GM19035 (cell line): ENCODE results near the gene NEK4.
A peak's percentile ranks its signal among the peaks of the same experiment; 100 is the strongest.
"Not testable (repeated sequence)": the region's sequence is repeated elsewhere in the genome, so short reads cannot be mapped to it uniquely, and the experiment has no call there.

Experiments used
- ATAC-seq: cut with Tn5 transposase; IDR thresholded peaks from one replicate; pipeline ENCODE4 v1.9.1; 2021; ENCODE audit not compliant: unreplicated experiment

NEK4 gene

DNA sequence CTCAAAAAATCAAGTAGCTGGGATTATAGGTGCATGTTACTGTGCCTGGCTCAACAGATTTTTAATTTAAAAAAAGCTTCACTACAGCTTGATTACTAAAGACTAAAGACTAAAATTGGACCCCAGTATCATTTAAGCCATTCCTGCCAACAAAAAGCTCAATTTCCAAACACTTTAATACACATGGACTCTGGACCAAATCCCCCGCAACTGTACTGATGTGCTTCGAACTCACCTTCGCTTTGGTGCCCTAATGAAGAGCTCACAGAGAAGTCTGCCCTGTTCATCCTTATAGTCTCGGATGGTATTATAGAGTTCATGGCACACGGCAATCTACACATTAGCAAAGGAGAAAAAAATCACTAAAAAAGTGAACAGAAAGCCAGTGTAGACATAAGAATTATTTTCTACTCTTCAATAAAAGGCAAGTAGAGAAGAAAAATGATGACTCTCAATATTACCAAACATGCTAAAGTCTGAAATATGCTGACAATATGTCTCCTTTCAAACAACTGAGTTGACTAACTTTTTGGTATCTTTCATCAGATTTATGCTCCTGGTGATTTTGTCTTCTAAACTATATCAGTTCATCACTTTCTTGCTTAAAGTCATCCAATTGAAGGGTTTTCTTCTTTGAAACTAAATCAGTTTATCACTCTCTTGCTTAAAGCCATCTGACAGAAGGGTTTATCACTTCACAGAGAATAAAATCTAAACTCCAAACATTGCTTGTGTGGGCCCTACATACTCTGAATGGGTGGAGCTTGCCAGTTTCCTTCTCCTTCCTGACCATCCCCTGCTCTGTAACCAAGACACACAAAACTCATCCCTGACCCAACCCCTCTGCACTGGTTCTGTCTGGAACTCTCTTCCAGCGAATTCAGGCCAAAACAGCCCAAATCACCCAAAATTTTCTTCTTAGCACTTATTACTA lies 92.2 kb downstream of the NEK4 start:
- ATAC-seq, result no peak

DNA sequence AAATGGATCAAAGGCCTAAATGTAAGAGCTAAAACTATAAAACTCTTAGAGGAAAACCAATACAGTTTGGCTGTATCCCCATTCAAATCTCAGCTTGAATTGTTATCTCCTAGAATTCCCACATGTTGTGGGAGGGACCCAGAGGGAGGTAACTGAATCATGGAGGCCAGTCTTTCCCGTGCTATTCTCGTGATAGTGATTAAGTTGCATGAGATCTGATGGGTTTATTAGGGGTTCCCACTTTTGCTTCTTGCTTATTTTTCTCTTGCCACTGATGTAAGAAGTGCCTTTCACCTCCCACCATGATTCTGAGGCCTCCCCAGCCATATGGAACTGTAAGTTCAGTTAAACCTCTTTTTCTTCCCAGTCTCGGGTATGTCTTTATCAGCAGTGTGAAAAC lies 94.5 kb downstream of the NEK4 start:
- not testable (repeated sequence) for ATAC-seq

DNA sequence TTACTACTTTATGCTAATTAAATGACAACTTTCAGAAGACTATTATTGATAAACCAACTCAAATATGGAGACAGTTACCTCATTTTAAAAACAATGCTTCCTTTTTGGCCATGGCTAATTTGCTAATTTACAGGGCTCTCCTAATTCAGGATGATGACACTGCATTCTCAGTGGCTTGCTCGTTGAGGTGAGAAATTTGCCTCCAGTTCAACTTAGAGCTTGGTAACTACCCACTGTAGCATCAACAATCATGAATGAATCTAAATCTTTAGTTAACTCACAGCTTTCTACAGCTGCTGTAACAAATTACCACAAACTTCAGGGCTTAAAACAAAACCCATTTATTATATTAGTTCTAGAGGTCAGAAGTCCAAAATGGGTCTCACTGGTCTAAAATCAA lies 99.1 kb downstream of the NEK4 start:
- ATAC-seq, result no peak

DNA sequence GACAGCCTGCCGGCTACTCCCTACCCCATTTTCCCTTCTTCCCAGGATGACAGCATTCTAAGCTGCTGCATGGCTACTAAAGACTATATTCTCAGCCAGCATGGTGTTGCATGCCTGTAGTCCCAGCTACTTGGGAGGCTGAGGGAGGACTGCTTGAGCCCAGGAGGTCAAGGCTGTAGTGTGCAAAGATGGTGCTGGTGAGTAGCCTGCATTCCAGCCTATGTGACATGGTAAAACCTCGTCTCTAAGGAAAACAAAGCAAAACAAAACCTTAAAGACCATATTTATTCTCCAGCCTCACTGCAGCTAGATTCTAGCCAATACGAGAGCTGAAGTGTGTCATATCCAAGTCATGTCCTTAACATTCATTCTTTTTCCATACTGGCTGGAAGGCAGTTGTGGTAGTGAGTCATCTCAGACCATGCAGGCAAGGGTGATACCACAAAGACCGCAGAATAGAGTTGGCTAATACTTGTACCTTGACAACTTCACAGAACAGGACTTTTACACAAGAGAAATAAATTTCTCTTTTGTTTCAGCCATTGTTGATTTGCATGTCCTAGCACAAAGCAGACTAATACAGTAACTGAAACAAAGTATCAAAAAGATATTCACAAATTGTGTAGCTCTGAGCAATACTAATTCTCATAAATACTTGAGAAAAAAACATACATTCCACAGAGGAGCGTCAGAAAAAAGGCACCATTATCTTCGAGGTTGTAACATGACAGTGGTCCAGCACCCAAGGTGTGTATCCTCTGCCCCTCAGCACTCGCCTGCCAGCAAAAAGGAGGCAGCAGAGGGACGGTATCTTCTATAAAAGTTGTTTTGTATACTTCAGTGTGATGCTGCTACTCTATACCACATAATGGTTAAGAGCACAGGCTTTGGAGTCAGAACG lies 99.9 kb downstream of the NEK4 start:
- ATAC-seq, result peak; percentile 80

DNA sequence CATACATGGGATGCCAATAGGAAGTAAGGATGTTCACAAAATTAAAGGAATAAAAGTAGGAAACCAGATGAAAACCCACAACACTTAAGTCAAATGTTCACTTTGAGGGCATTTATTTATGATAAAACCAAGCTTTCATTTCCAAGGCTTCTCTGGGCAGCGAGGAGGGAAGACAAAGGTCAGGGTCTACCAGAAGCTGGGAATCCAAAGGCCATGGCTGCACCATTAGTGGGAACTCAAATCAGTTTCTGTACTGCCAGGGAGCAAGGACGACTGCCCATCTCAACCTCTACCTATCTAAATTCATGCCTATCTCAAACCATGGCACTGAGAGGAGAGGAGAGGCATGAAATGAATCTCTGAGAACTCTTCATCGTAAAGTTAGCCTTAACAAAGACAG lies 107.6 kb downstream of the NEK4 start:
- no peak for ATAC-seq

DNA sequence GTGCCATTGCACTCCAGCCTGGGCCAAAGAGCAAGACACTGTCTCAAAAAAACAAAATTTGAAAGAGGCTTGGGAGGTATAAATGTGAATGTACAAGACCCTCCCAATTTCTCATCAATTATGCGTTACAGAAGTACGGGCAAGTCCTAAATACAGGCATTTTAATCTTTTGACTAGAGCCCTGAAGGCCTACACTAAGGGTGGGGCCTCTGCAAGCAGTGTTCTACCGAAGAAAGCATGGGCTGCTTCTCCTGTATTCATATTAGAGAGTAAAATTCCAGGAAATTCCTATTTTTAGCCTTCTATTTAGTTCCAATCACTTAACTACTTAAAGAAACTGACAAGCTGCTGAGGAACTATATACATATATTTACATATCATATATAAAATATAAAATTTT lies 110.7 kb downstream of the NEK4 start:
- ATAC-seq, result no peak
